ENCODE data around the gene STRN4.

Gene STRN4

DNA sequence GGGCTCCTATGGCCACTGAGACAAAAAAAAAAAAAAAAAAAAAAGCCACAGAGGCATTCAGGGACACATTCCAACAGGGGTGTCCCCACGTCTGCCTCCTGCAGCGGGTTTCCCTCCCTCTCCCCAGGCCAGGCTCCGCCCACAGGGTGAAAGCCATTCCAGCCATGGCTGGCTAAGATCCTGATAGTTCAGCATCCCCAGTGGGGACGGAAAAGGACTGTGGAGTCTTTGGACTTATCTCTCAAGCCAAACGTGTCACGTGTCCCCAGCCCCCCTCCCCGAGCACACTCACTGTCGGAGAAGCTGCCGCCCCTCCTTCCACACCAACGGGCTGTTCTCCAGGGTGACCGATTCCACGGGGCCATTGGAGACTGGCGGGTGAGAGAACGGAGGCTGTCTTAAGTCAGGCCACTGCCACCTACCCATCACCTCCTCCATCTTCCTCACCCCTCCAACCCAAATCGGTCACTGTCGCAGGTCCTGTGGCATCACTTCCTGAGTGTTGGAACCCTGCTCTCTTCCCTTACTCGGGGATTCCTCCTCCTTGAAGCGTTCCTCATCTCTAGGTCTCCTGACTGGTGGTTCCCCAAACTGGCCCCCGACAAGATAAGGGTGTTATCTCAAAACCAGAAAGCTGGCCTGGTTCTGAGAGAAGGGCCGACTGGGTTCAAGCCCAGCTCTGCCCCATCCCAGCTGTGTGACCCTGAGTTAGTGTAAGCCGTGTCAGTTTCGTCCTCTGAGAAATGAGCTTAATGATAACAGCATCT lies 9.5 kb downstream of the STRN4 start:
- no peak overlapping the region for H2AK5ac ChIP-seq (ENCODE audit: low read length, severe bottlenecking)
- H3K27me3 ChIP-seq (ENCODE audit: control insufficient read depth in 1 of 2, insufficient read depth in 1 of 2, low read length in 2 of 2): no peaks in the 10 kb centered on the region
- H3K4me1 ChIP-seq (ENCODE audit: control insufficient read depth, insufficient read depth, low read depth, low read length): peaks cover 36% of the 10 kb centered on the region
- no peak overlapping the region for H4K91ac ChIP-seq (ENCODE audit: low read length)
- DNase-seq: no peak
- H2BK15ac ChIP-seq (ENCODE audit: low read depth, poor library complexity, severe bottlenecking): no peak overlapping the region
- H3K4me2 ChIP-seq (ENCODE audit: low read length, poor library complexity, severe bottlenecking): no peak overlapping the region
- H3K9me3 ChIP-seq (ENCODE audit: control insufficient read depth, low read length): no peaks in the 10 kb centered on the region
- no peak overlapping the region for H3K18ac ChIP-seq (ENCODE audit: low read depth in 1 of 2, low read length in 2 of 2)
- H4K8ac ChIP-seq (ENCODE audit: low read length): no peak overlapping the region
- H3K36me3 ChIP-seq (ENCODE audit: control insufficient read depth in 1 of 2, insufficient read depth in 2 of 2, low read depth in 1 of 2, low read length in 2 of 2): peaks cover 54 to 65% of the 10 kb centered on the region in 2 experiments
- no peak overlapping the region for H3K4ac ChIP-seq (ENCODE audit: low read depth in 1 of 2, low read length in 2 of 2)
- peak overlapping the region; percentile 36 for H3K9ac ChIP-seq (ENCODE audit: low read length)
- 89% methylated on average over 22 of the region's 22 CpGs for WGBS
- no peak overlapping the region for H3K14ac ChIP-seq (ENCODE audit: low read length in 2 of 2)
- peaks cover 18% of the 10 kb centered on the region for H3K79me1 ChIP-seq (replicated peaks; ENCODE audit: low read length, poor library complexity, severe bottlenecking)
- H2BK12ac ChIP-seq (ENCODE audit: low read length in 2 of 2): peak overlapping the region in 1 of 2 experiments; percentile 40
- H3K4me3 ChIP-seq (ENCODE audit: insufficient read depth in 1 of 2, low read depth in 1 of 2, low read length in 2 of 2): no peak overlapping the region
- no peak overlapping the region for H2BK120ac ChIP-seq (ENCODE audit: low read depth, low read length)
- H2AFZ ChIP-seq (ENCODE audit: low read depth, low read length): no peak overlapping the region
- no peak overlapping the region for H2BK5ac ChIP-seq (ENCODE audit: low read depth, low read length, poor library complexity, severe bottlenecking)
- H3K27ac ChIP-seq (ENCODE audit: low read length, poor library complexity, severe bottlenecking): no peak overlapping the region
- no peak overlapping the region for H3K23ac ChIP-seq (ENCODE audit: low read length in 2 of 2)

DNA sequence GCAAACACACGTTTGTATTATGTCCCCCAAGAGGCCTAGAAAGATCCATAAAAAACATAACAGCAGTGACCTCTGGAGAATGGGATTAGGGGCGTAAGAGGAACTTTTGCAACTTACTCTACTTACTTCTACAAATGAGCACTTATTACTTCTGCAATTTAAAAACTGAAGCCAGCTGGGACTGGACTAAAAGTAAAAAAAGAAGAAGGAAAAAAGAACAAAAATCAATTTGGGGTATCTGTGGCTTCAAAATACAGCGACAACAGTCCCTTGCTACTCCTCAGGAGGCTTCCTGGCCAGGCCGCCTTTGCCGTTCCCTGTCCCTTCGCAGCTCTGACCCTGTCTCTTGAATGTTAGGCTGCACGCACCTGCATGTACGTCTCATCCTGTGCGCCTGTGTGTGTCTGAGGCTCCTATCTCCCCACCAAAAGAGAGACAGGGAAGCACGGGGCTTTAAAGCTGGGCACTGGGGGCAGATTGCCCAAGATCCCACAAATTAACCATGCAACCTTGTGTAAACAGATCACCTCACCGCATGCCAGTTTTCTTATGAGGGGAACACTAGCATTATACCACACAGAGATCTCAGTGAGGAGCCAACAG lies 12.5 kb downstream of the STRN4 start:
- H3K9ac ChIP-seq (ENCODE audit: low read length): no peak overlapping the region
- 89% methylated on average over 10 of the region's 11 CpGs for WGBS
- H3K36me3 ChIP-seq (ENCODE audit: control insufficient read depth in 1 of 2, insufficient read depth in 2 of 2, low read depth in 1 of 2, low read length in 2 of 2): peaks cover 69 to 78% of the 10 kb centered on the region in 2 experiments
- no peak overlapping the region for H3K14ac ChIP-seq (ENCODE audit: low read length in 2 of 2)
- no peak overlapping the region for H3K4me3 ChIP-seq (ENCODE audit: insufficient read depth in 1 of 2, low read depth in 1 of 2, low read length in 2 of 2)
- no peak overlapping the region for H2BK15ac ChIP-seq (ENCODE audit: low read depth, poor library complexity, severe bottlenecking)
- H4K91ac ChIP-seq (ENCODE audit: low read length): no peak overlapping the region
- no peak overlapping the region for H4K8ac ChIP-seq (ENCODE audit: low read length)
- no peak overlapping the region for H2BK120ac ChIP-seq (ENCODE audit: low read depth, low read length)
- H3K4ac ChIP-seq (ENCODE audit: low read depth in 1 of 2, low read length in 2 of 2): no peak overlapping the region
- H2BK12ac ChIP-seq (ENCODE audit: low read length in 2 of 2): no peak overlapping the region
- H3K9me3 ChIP-seq (ENCODE audit: control insufficient read depth, low read length): no peaks in the 10 kb centered on the region
- no peak overlapping the region for H2BK5ac ChIP-seq (ENCODE audit: low read depth, low read length, poor library complexity, severe bottlenecking)
- no peak overlapping the region for H3K4me2 ChIP-seq (ENCODE audit: low read length, poor library complexity, severe bottlenecking)
- no peak for DNase-seq
- H3K79me1 ChIP-seq (replicated peaks; ENCODE audit: low read length, poor library complexity, severe bottlenecking): peaks cover 26% of the 10 kb centered on the region
- H3K18ac ChIP-seq (ENCODE audit: low read depth in 1 of 2, low read length in 2 of 2): no peak overlapping the region
- H3K23ac ChIP-seq (ENCODE audit: low read length in 2 of 2): no peak overlapping the region
- H3K27me3 ChIP-seq (ENCODE audit: control insufficient read depth in 1 of 2, insufficient read depth in 1 of 2, low read length in 2 of 2): no peaks in the 10 kb centered on the region
- H3K27ac ChIP-seq (ENCODE audit: low read length, poor library complexity, severe bottlenecking): peak overlapping the region; percentile 24
- no peak overlapping the region for H2AK5ac ChIP-seq (ENCODE audit: low read length, severe bottlenecking)
- peaks cover 43% of the 10 kb centered on the region for H3K4me1 ChIP-seq (ENCODE audit: control insufficient read depth, insufficient read depth, low read depth, low read length)
- H2AFZ ChIP-seq (ENCODE audit: low read depth, low read length): no peak overlapping the region

DNA sequence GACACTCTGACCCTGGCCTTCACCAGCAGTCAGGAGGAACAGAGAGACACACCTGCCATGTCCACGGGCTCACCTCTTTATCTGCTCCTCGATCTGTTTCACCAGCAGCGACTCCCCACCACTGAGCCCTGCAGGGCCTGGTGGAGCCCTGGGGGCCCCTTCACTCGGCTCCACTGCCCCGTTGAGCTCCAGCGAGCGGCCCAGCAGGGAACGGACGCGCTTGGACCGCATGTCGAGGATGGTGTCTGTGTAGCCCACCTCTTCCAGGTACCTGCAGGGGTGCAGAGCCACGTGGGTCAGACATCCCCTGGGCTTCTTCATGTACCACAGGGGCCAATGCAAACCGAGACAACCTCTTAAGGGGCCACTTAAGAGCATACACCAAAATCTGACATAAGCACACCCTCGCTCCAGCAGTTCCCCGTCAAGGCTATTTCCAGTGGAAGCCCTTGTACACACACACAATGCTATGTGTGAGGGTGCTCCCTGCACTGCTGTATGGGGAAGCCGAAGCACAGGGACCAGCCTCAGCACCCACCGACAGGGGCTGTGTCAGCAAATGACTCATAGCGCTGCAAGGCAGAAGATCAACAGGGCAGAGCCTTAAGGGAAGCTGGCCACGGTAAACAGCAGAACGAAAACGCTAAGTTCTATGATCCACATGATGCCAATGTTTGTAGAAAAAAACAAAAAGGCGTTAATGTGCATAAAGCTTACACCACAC lies 13.1 kb downstream of the STRN4 start:
- peak overlapping the region; percentile 24 for H3K27ac ChIP-seq (ENCODE audit: low read length, poor library complexity, severe bottlenecking)
- no peak overlapping the region for H3K18ac ChIP-seq (ENCODE audit: low read depth in 1 of 2, low read length in 2 of 2)
- peak; percentile 76 for DNase-seq
- no peak overlapping the region for H2BK15ac ChIP-seq (ENCODE audit: low read depth, poor library complexity, severe bottlenecking)
- H2BK5ac ChIP-seq (ENCODE audit: low read depth, low read length, poor library complexity, severe bottlenecking): no peak overlapping the region
- no peak overlapping the region for H2BK120ac ChIP-seq (ENCODE audit: low read depth, low read length)
- WGBS: 78% methylated on average over 22 of the region's 23 CpGs
- no peak overlapping the region for H3K14ac ChIP-seq (ENCODE audit: low read length in 2 of 2)
- no peak overlapping the region for H3K9ac ChIP-seq (ENCODE audit: low read length)
- no peak overlapping the region for H4K8ac ChIP-seq (ENCODE audit: low read length)
- peak overlapping the region in 1 of 2 experiments; percentile 34 for H2BK12ac ChIP-seq (ENCODE audit: low read length in 2 of 2)
- H3K79me1 ChIP-seq (replicated peaks; ENCODE audit: low read length, poor library complexity, severe bottlenecking): peaks cover 26% of the 10 kb centered on the region
- H3K4me1 ChIP-seq (ENCODE audit: control insufficient read depth, insufficient read depth, low read depth, low read length): peaks cover 47% of the 10 kb centered on the region
- H3K36me3 ChIP-seq (ENCODE audit: control insufficient read depth in 1 of 2, insufficient read depth in 2 of 2, low read depth in 1 of 2, low read length in 2 of 2): peaks cover 69 to 78% of the 10 kb centered on the region in 2 experiments
- H3K4me2 ChIP-seq (ENCODE audit: low read length, poor library complexity, severe bottlenecking): no peak overlapping the region
- no peak overlapping the region for H3K4me3 ChIP-seq (ENCODE audit: insufficient read depth in 1 of 2, low read depth in 1 of 2, low read length in 2 of 2)
- H2AK5ac ChIP-seq (ENCODE audit: low read length, severe bottlenecking): no peak overlapping the region
- no peak overlapping the region for H3K4ac ChIP-seq (ENCODE audit: low read depth in 1 of 2, low read length in 2 of 2)
- H4K91ac ChIP-seq (ENCODE audit: low read length): peak overlapping the region; percentile 41
- no peak overlapping the region for H2AFZ ChIP-seq (ENCODE audit: low read depth, low read length)
- no peaks in the 10 kb centered on the region for H3K27me3 ChIP-seq (ENCODE audit: control insufficient read depth in 1 of 2, insufficient read depth in 1 of 2, low read length in 2 of 2)
- no peaks in the 10 kb centered on the region for H3K9me3 ChIP-seq (ENCODE audit: control insufficient read depth, low read length)
- H3K23ac ChIP-seq (ENCODE audit: low read length in 2 of 2): no peak overlapping the region
